ENCODE data around the gene TMEM26.

- no peak for TF ChIP-seq GATA2 (IDR thresholded peaks at IDR 0.05; ENCODE audit: low read depth, low read length)
- TF ChIP-seq GATA3 (IDR thresholded peaks at IDR 0.05; ENCODE audit: low read depth, low read length) = no peak
Observed at GRCh38 chr10:61376908-61377368, 76.2 kb downstream of the TMEM26 start.
